HepG2 (cell line): ENCODE measurements around the gene TOP3B. TPM values are rescaled to one million over a fixed set of nuclear protein-coding genes. Genes with fewer than 3 reads are reported as not detected.

ENCODE experiments used
- HNRNPH1 ChIP-seq: fragments of 200-400 bp; formaldehyde crosslinking; optimal IDR thresholded peaks from 2 replicates; pipeline ENCODE3; 2017; ENCODE audit warnings: mild to moderate bottlenecking, low read depth, low read length
- MATR3 ChIP-seq: sonication (generic); formaldehyde crosslinking; IDR thresholded peaks from 2 replicates; pipeline ENCODE4 v1.4.0; 2020; ENCODE audit warnings: missing genetic modification reagents
- ONECUT2 ChIP-seq: sonication (generic); formaldehyde crosslinking; IDR thresholded peaks from 2 replicates; pipeline ENCODE4 v1.4.0; 2020; ENCODE audit warnings: missing genetic modification reagents
- PRDM10 ChIP-seq: sonication (generic); formaldehyde crosslinking; IDR thresholded peaks from 2 replicates; pipeline ENCODE4 v1.4.0; 2020; ENCODE audit warnings: low read depth, missing genetic modification reagents
- RBFOX2 ChIP-seq: fragments of 200-400 bp; formaldehyde crosslinking; IDR thresholded peaks from 2 replicates; pipeline ENCODE4 v1.6.1; 2017; ENCODE audit warnings: low read depth, mild to moderate bottlenecking, low read length
- REST ChIP-seq, 2 experiments: IDR thresholded peaks; 2 replicates each; pipeline ENCODE4 v1.6.1; 2011 to 2012; ENCODE audit warnings: low read length in 2 of 2, borderline replicate concordance in 1 of 2, low read depth in 1 of 2, mild to moderate bottlenecking in 1 of 2, moderate library complexity in 1 of 2
- SNRNP70 ChIP-seq: fragments of 200-400 bp; formaldehyde crosslinking; IDR thresholded peaks from 2 replicates; pipeline ENCODE4 v1.6.1; 2017; ENCODE audit warnings: mild to moderate bottlenecking, low read depth, low read length, moderate library complexity
- ZNF841 ChIP-seq: sonication (generic); formaldehyde crosslinking; IDR thresholded peaks from 2 replicates; pipeline ENCODE4 v1.8.1; 2023; ENCODE audit warnings: missing genetic modification reagents, borderline replicate concordance
- polyA plus RNA-seq, 8 experiments: library from polyadenylated mRNA; depleted of rRNA in 3 of 8; stranded (reverse) in 7 of 8; unstranded in 1 of 8; fragments of >200 nt; fragmentation: Illumina TruSeq in 4 of 8; extraction: Trizol in 4 of 8; gene quantifications; 2 replicates each; pipeline versions ENCODE4 v1.2.1 to v1.2.3, GENCODE V29; 2011 to 2016; ENCODE audit warnings: low read depth in 4 of 8, missing spikeins in 1 of 8, mixed read lengths in 1 of 8; ENCODE audit not compliant: insufficient read depth in 1 of 8
- total RNA-seq, 5 experiments: library from RNA; depleted of rRNA; stranded (reverse); fragments of >200 nt; fragmentation: Illumina TruSeq; extraction: Trizol; gene quantifications; 2 replicates each; pipeline ENCODE4 v1.2.3, GENCODE V29; 2016; ENCODE audit warnings: low read depth in 1 of 5
- TF ChIP-seq, protein P1 (sequence below): sonication (generic); formaldehyde crosslinking; IDR thresholded peaks from 2 replicates; pipeline ENCODE4 v1.4.0; 2020; ENCODE audit warnings: missing genetic modification reagents
- TF ChIP-seq, protein P2 (sequence below): sonication (generic); formaldehyde crosslinking; IDR thresholded peaks from 2 replicates; pipeline ENCODE4 v1.5.1; 2020; ENCODE audit warnings: missing genetic modification reagents, mild to moderate bottlenecking, borderline replicate concordance

Gene TOP3B
- total and polyA plus RNA-seq, 2 of the 13 experiments (the other 11 are each of a cell fraction or from before 2014, with no cell fraction given), result 28.5 to 29.7 TPM

GRCh38 chr22:21982338-21982965 lies at the start of gene TOP3B (continued):
- TF ChIP-seq, protein P1, sequence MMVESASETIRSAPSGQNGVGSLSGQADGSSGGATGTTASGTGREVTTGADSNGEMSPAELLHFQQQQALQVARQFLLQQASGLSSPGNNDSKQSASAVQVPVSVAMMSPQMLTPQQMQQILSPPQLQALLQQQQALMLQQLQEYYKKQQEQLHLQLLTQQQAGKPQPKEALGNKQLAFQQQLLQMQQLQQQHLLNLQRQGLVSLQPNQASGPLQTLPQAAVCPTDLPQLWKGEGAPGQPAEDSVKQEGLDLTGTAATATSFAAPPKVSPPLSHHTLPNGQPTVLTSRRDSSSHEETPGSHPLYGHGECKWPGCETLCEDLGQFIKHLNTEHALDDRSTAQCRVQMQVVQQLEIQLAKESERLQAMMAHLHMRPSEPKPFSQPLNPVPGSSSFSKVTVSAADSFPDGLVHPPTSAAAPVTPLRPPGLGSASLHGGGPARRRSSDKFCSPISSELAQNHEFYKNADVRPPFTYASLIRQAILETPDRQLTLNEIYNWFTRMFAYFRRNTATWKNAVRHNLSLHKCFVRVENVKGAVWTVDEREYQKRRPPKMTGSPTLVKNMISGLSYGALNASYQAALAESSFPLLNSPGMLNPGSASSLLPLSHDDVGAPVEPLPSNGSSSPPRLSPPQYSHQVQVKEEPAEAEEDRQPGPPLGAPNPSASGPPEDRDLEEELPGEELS, result 0 out of 2 replicates have a peak, but pooled peaks have one; percentile 12
- TF ChIP-seq PRDM10 (peak; percentile 62; the same call in 1 of the 2 replicates), HNRNPH1 (no peak), RBFOX2 (peak; percentile 94), MATR3 (CRISPR knock-in tag) (no peak), SNRNP70 (no peak), REST (IDR thresholded peaks at IDR 0.05; ENCODE audit: borderline replicate concordance in 1 of 2, low read depth in 1 of 2, low read length in 2 of 2) (peak in 1 of 2 experiments; percentile 59; a peak in 1 of 4 replicates), ZNF841 (no peak), ONECUT2 (CRISPR knock-in tag) (no peak)
- TF ChIP-seq, protein P2, sequence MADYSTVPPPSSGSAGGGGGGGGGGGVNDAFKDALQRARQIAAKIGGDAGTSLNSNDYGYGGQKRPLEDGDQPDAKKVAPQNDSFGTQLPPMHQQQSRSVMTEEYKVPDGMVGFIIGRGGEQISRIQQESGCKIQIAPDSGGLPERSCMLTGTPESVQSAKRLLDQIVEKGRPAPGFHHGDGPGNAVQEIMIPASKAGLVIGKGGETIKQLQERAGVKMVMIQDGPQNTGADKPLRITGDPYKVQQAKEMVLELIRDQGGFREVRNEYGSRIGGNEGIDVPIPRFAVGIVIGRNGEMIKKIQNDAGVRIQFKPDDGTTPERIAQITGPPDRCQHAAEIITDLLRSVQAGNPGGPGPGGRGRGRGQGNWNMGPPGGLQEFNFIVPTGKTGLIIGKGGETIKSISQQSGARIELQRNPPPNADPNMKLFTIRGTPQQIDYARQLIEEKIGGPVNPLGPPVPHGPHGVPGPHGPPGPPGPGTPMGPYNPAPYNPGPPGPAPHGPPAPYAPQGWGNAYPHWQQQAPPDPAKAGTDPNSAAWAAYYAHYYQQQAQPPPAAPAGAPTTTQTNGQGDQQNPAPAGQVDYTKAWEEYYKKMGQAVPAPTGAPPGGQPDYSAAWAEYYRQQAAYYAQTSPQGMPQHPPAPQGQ, result 0 out of 2 replicates have a peak, but pooled peaks have one; percentile 67
